ENCODE measurements around the gene FLT3. TPM values are rescaled to one million over a fixed set of nuclear protein-coding genes. Genes with fewer than 3 reads are reported as not detected.
A peak's percentile ranks its signal among the peaks of the same experiment; 100 is the strongest.

The FLT3 gene
- total and polyA plus RNA-seq, 2 of the 13 experiments (the other 11 are each of a cell fraction or from before 2014, with no cell fraction given) = not detected

GRCh38 chr13:27967736-27968315 lies 132.6 kb downstream of the FLT3 start (continued):
- TF ChIP-seq ATF6 (CRISPR knock-in tag; conservative IDR thresholded peaks at IDR 0.05) (no peak), MAFG (CRISPR knock-in tag; IDR thresholded peaks at IDR 0.05) (no peak), CHD4 (IDR thresholded peaks at IDR 0.05; ENCODE audit: borderline replicate concordance, low read length) (no peak), JARID2 (CRISPR knock-in tag; IDR thresholded peaks at IDR 0.05; ENCODE audit: insufficient replicate concordance) (no peak), ZNF574 (CRISPR knock-in tag; IDR thresholded peaks at IDR 0.05) (no peak), RARA (CRISPR knock-in tag; IDR thresholded peaks at IDR 0.05) (no peak)

- intact Hi-C loops (cut with micrococcal nuclease; ENCODE audit: unreplicated experiment) = no loop called here
- in situ Hi-C loops (cut with HindIII; ENCODE audit: extremely low pct_ligation_motif_present, low pct_unique_long_range_greater_than_20kb) = loop anchor here (25.0 kb wide), 1 partner anchor 1005 kb away; no protein-coding TSS in a partner anchor
- no TSS peak for BruUV-seq (replicated peaks)
- CTCF ChIA-PET (ENCODE audit: low intra/inter-chr PET ratio, low total read pairs) = no interaction called here
- Histone ChIP-seq H3K9ac (ENCODE audit: insufficient read depth, low read depth, low read length) (no peak overlapping the region), H3K27me3 (ENCODE audit: control insufficient read depth in 1 of 2, insufficient read depth in 2 of 2, low read length in 2 of 2) (peaks cover 19 to 65% of the 10 kb centered on the region in 2 experiments), H3K36me3 (replicated peaks in 1 of 2; ENCODE audit: control insufficient read depth in 1 of 2, insufficient read depth in 2 of 2, low read length in 2 of 2) (no peaks in the 10 kb centered on the region), H3K4me3 (replicated peaks in 1 of 3; ENCODE audit: insufficient read depth in 1 of 3, low read depth in 2 of 3, low read length in 3 of 3) (peak overlapping the region in 1 of 3 experiments; percentile 60; a peak in 1 of 6 replicates), H2AFZ (ENCODE audit: low read length) (no peak overlapping the region), H3K4me2 (ENCODE audit: low read depth, low read length) (0 out of 2 replicates have a peak overlapping the region, but pooled peaks have one; percentile 68), H4K20me1 (ENCODE audit: insufficient read depth, low read length) (no peaks in the 10 kb centered on the region), H3K27ac (ENCODE audit: extremely low read length, insufficient read depth, low read length) (no peak overlapping the region), H3K9me3 (ENCODE audit: low read length) (no peaks in the 10 kb centered on the region), H3K79me2 (ENCODE audit: insufficient read depth, low read length) (no peaks in the 10 kb centered on the region), H3K4me1 (ENCODE audit: insufficient read depth, low read length) (peaks cover 38% of the 10 kb centered on the region)
- POLR2A ChIA-PET = no interaction called here
- FAIRE-seq = no peak
- no peak for DNase-seq (ENCODE audit: low spot score)
- 51% methylated on average over 15 of the region's 18 CpGs for WGBS (ENCODE audit: low lambda C conversion rate)
- no peak for ATAC-seq
- no peak for TF ChIP-seq ZBTB7B (CRISPR knock-in tag; IDR thresholded peaks at IDR 0.05)
- no peak for TF ChIP-seq NR2F2 (IDR thresholded peaks at IDR 0.05; ENCODE audit: borderline replicate concordance, low read depth)
- no peak for TF ChIP-seq ZKSCAN8 (CRISPR knock-in tag; IDR thresholded peaks at IDR 0.05; ENCODE audit: borderline replicate concordance)
- no peak for TF ChIP-seq ZSCAN22 (CRISPR knock-in tag; IDR thresholded peaks at IDR 0.05)
- no peak for TF ChIP-seq ZNF143 (CRISPR knock-in tag; IDR thresholded peaks at IDR 0.05)
- TF ChIP-seq PRDM10 (CRISPR knock-in tag; IDR thresholded peaks at IDR 0.05; ENCODE audit: low read depth) = no peak
- TF ChIP-seq ZNF10 (CRISPR knock-in tag; IDR thresholded peaks at IDR 0.05; ENCODE audit: borderline replicate concordance, low read depth) = no peak
- TF ChIP-seq ZNF549 (CRISPR knock-in tag; IDR thresholded peaks at IDR 0.05) = no peak
- TF ChIP-seq ZNF761 (CRISPR knock-in tag; conservative IDR thresholded peaks at IDR 0.05) = no peak
These were observed 133.1 kb downstream of the FLT3 start for GRCh38 chr13:27967203-27967735.
